Measurements from ENCODE around the gene OVCH1. TPM values are rescaled to one million over a fixed set of nuclear protein-coding genes. Genes with fewer than 3 reads are reported as not detected.

The OVCH1 gene
- total and polyA plus RNA-seq, 7 donors = 0.03 to 2.5 (median 0.27) TPM; not detected in 2

- Histone ChIP-seq H3K9me3 (no peaks in the 10 kb centered on the region), H3K4me1 (no peaks in the 10 kb centered on the region), H3K4me3 (no peak overlapping the region), H3K36me3 (no peaks in the 10 kb centered on the region), H3K27ac (no peak overlapping the region), H3K27me3 (no peaks in the 10 kb centered on the region)
- intact Hi-C loops (cut with DNase I) = no loop called here
- no peak for DNase-seq
- TF ChIP-seq POLR2A (IDR thresholded peaks at IDR 0.05) = no peak
- WGBS, 2 donors = 41 to 81% methylated on average over 3 of the region's 3 CpGs
Measured at GRCh38 chr12:29431513-29431912, 66.0 kb downstream of the OVCH1 start.

- 70 to 83% methylated on average over 2 of the region's 2 CpGs for WGBS, 2 donors
- no peaks in the 10 kb centered on the region for H3K9me3 ChIP-seq
- no peak overlapping the region for H3K27ac ChIP-seq
- H3K36me3 ChIP-seq = no peaks in the 10 kb centered on the region
- intact Hi-C loops (cut with DNase I) = no loop called here
- no peak for DNase-seq
- H3K4me3 ChIP-seq = no peak overlapping the region
- TF ChIP-seq EP300 (IDR thresholded peaks at IDR 0.05) (no peak), CTCF (IDR thresholded peaks at IDR 0.05) (no peak), POLR2AphosphoS5 (IDR thresholded peaks at IDR 0.05) (no peak), POLR2A (IDR thresholded peaks at IDR 0.05) (no peak)
- H3K27me3 ChIP-seq = no peaks in the 10 kb centered on the region
- no peaks in the 10 kb centered on the region for H3K4me1 ChIP-seq
Measured at GRCh38 chr12:29430716-29431044, 66.8 kb downstream of the OVCH1 start.

- Histone ChIP-seq H3K27me3 (no peaks in the 10 kb centered on the region), H3K9me3 (no peaks in the 10 kb centered on the region), H3K36me3 (no peaks in the 10 kb centered on the region), H3K4me3 (no peak overlapping the region), H3K27ac (no peak overlapping the region), H3K4me1 (no peaks in the 10 kb centered on the region)
- intact Hi-C loops (cut with DNase I) = no loop called here
- WGBS, 2 donors = 56 to 76% methylated on average over 3 of the region's 3 CpGs
- no peak for DNase-seq
- TF ChIP-seq POLR2A (IDR thresholded peaks at IDR 0.05) = no peak
- no peak for TF ChIP-seq EP300 (IDR thresholded peaks at IDR 0.05)
- no peak for TF ChIP-seq POLR2AphosphoS5 (IDR thresholded peaks at IDR 0.05)
- TF ChIP-seq CTCF (IDR thresholded peaks at IDR 0.05) = no peak
Measured at GRCh38 chr12:29429999-29430715, 67.3 kb downstream of the OVCH1 start.

GRCh38 chr12:29428633-29429032 lies 68.9 kb downstream of the OVCH1 start:
- no peak overlapping the region for H3K27ac ChIP-seq
- H3K9me3 ChIP-seq = no peaks in the 10 kb centered on the region
- H3K4me1 ChIP-seq = no peaks in the 10 kb centered on the region
- no peak overlapping the region for H3K4me3 ChIP-seq
- no peaks in the 10 kb centered on the region for H3K36me3 ChIP-seq
- H3K27me3 ChIP-seq = no peaks in the 10 kb centered on the region
- DNase-seq = no peak
- TF ChIP-seq POLR2AphosphoS5 (IDR thresholded peaks at IDR 0.05) = no peak
- TF ChIP-seq CTCF (IDR thresholded peaks at IDR 0.05) = no peak
- TF ChIP-seq POLR2A (IDR thresholded peaks at IDR 0.05) = no peak
- TF ChIP-seq EP300 (IDR thresholded peaks at IDR 0.05) = no peak
- intact Hi-C loops (cut with DNase I) = no loop called here

- Histone ChIP-seq H3K27me3 (no peaks in the 10 kb centered on the region), H3K36me3 (no peaks in the 10 kb centered on the region), H3K27ac (no peak overlapping the region), H3K4me3 (no peak overlapping the region), H3K4me1 (no peaks in the 10 kb centered on the region), H3K9me3 (no peaks in the 10 kb centered on the region)
- intact Hi-C loops (cut with DNase I) = no loop called here
- no peak for DNase-seq
- WGBS, 2 donors = 37 to 39% methylated on average over 4 of the region's 4 CpGs
- TF ChIP-seq EP300 (IDR thresholded peaks at IDR 0.05) (no peak), CTCF (IDR thresholded peaks at IDR 0.05) (no peak), POLR2AphosphoS5 (IDR thresholded peaks at IDR 0.05) (no peak), POLR2A (IDR thresholded peaks at IDR 0.05) (no peak)
Measured at GRCh38 chr12:29427964-29428363, 69.5 kb downstream of the OVCH1 start.

All from sigmoid colon (tissue), 7 donors.